HepG2 (cell line): Measurements from ENCODE around the gene PLXNA4. TPM values are rescaled to one million over a fixed set of nuclear protein-coding genes. Genes with fewer than 3 reads are reported as not detected.

Experiments
- ATAC-seq: fragments of 200-7000 bp; cut with Tn5 transposase; 3 replicates; pipeline ENCODE4 v1.9.1; 2020; ENCODE audit warnings: mild to moderate bottlenecking, moderate library complexity
- BruUV-seq: library from RNA; stranded (reverse); fragments of 400-500 nt; replicated peaks from 2 replicates; lab custom pipeline; 2021; lab: Mats Ljungman, UMichigan
- CTCF ChIA-PET: fragments of 300-600 bp; formaldehyde crosslinking; extraction: SDS; loops from one replicate; lab custom pipeline; 2021; ENCODE audit warnings: low total read pairs, inconsistent platforms, low intra/inter-chr PET ratio; lab: Yijun Ruan, JAX
- POLR2A ChIA-PET: fragments of 350-600 bp; sonication (Branson Sonifier 250); formaldehyde crosslinking; loops from one replicate; lab custom pipeline; 2020; ENCODE audit warnings: antibody characterized with exemption, inconsistent platforms; lab: Yijun Ruan, JAX
- DNase-seq: peaks from one replicate; pipeline ENCODE4 v3.0.0-alpha.2; 2015; ENCODE audit warnings: low spot score
- FAIRE-seq: peaks from 3 replicates; lab custom pipeline; 2011; peaks lifted over from hg19 to GRCh38; lab: Jason Lieb, UNC
- H2AFZ ChIP-seq: one replicate; pipeline ENCODE4 v1.6.1; 2011; ENCODE audit warnings: low read length, inconsistent platforms
- H3K27ac ChIP-seq: fragments of 300-600 bp; 3 replicates; pipeline ENCODE4 v1.8.0; 2011; ENCODE audit warnings: mixed run types, mild to moderate bottlenecking, mixed read lengths, low read length, inconsistent platforms; ENCODE audit not compliant: insufficient read depth; ENCODE audit errors: extremely low read length
- H3K27me3 ChIP-seq, 2 experiments: fragments of 200-600 bp in 1 of 2; 2 replicates in 1 of 2; 3 replicates in 1 of 2; pipeline versions ENCODE4 v1.6.0 to v1.8.0; 2011; ENCODE audit warnings: low read length in 2 of 2, mild to moderate bottlenecking in 2 of 2, moderate library complexity in 2 of 2, inconsistent platforms in 1 of 2; ENCODE audit not compliant: insufficient read depth in 2 of 2, control insufficient read depth in 1 of 2
- H3K36me3 ChIP-seq, 2 experiments: fragments of 200-600 bp in 1 of 2; replicated peaks in 1 of 2; 2 replicates in 1 of 2; 3 replicates in 1 of 2; pipeline versions ENCODE4 v1.5.1 to v1.8.0; 2011; ENCODE audit warnings: low read length in 2 of 2, inconsistent platforms in 1 of 2; ENCODE audit not compliant: insufficient read depth in 2 of 2, control insufficient read depth in 1 of 2
- H3K4me1 ChIP-seq: 2 replicates; pipeline ENCODE4 v1.5.1; 2012; ENCODE audit warnings: low read length, inconsistent platforms; ENCODE audit not compliant: insufficient read depth
- H3K4me2 ChIP-seq: 2 replicates; pipeline ENCODE4 v1.6.0; 2011; ENCODE audit warnings: low read depth, low read length, inconsistent platforms
- H3K4me3 ChIP-seq, 3 experiments: fragments of 200-600 bp in 1 of 3; sonication (generic), shearing (Covaris generic) in 1 of 3; replicated peaks in 1 of 3; 2 replicates each; pipeline ENCODE4 v1.5.1; 2011 to 2016; ENCODE audit warnings: low read length in 3 of 3, inconsistent platforms in 2 of 3, low read depth in 2 of 3, mild to moderate bottlenecking in 2 of 3, control low read depth in 1 of 3, mixed read lengths in 1 of 3; ENCODE audit not compliant: insufficient read depth in 1 of 3
- H3K79me2 ChIP-seq: one replicate; pipeline ENCODE4 v1.6.1; 2011; ENCODE audit warnings: low read length, inconsistent platforms; ENCODE audit not compliant: insufficient read depth
- H3K9ac ChIP-seq: 2 replicates; pipeline ENCODE4 v1.6.0; 2011; ENCODE audit warnings: mild to moderate bottlenecking, low read depth, low read length, inconsistent platforms; ENCODE audit not compliant: insufficient read depth
- H3K9me3 ChIP-seq: 2 replicates; pipeline ENCODE4 v1.5.1; 2012; ENCODE audit warnings: mild to moderate bottlenecking, low read length
- H4K20me1 ChIP-seq: 2 replicates; pipeline ENCODE4 v1.6.0; 2011; ENCODE audit warnings: inconsistent platforms, mild to moderate bottlenecking, low read length, moderate library complexity; ENCODE audit not compliant: insufficient read depth
- BCL3 ChIP-seq: sonication (generic); formaldehyde crosslinking; IDR thresholded peaks from 2 replicates; pipeline ENCODE4 v1.5.1; 2020; ENCODE audit warnings: mild to moderate bottlenecking, missing genetic modification reagents, moderate library complexity
- DR1 ChIP-seq: sonication (generic); formaldehyde crosslinking; IDR thresholded peaks from 2 replicates; pipeline ENCODE4 v1.8.0; 2021; ENCODE audit warnings: mild to moderate bottlenecking, missing genetic modification reagents, inconsistent platforms
- GRHL1 ChIP-seq: sonication (generic); formaldehyde crosslinking; conservative IDR thresholded peaks from 2 replicates; pipeline ENCODE4 v1.8.0; 2022; ENCODE audit warnings: missing genetic modification reagents
- HNRNPK ChIP-seq: fragments of 200-400 bp; formaldehyde crosslinking; IDR thresholded peaks from 2 replicates; pipeline ENCODE4 v1.6.1; 2018; ENCODE audit warnings: low read length, low read depth, moderate library complexity, mild to moderate bottlenecking; ENCODE audit not compliant: poor library complexity, severe bottlenecking
- PRDM15 ChIP-seq: sonication (generic); formaldehyde crosslinking; IDR thresholded peaks from 2 replicates; pipeline ENCODE4 v1.4.0; 2020; ENCODE audit warnings: missing genetic modification reagents
- SMAD3 ChIP-seq: sonication (generic); formaldehyde crosslinking; IDR thresholded peaks from 2 replicates; pipeline ENCODE4 v1.4.0; 2020; ENCODE audit warnings: missing genetic modification reagents
- ZBED4 ChIP-seq: sonication (generic); formaldehyde crosslinking; IDR thresholded peaks from 2 replicates; pipeline ENCODE4 v1.4.0; 2020; ENCODE audit warnings: missing genetic modification reagents, borderline replicate concordance
- ZBTB3 ChIP-seq: sonication (generic); formaldehyde crosslinking; IDR thresholded peaks from 2 replicates; pipeline ENCODE4 v1.4.0; 2020; ENCODE audit warnings: low read depth, mild to moderate bottlenecking, moderate library complexity, missing genetic modification reagents, borderline replicate concordance
- ZNF256 ChIP-seq: sonication (generic); formaldehyde crosslinking; conservative IDR thresholded peaks from 2 replicates; pipeline ENCODE4 v1.4.0; 2020; ENCODE audit warnings: missing genetic modification reagents
- ZNF354B ChIP-seq: sonication (generic); formaldehyde crosslinking; IDR thresholded peaks from 2 replicates; pipeline ENCODE4 v1.8.0; 2022; ENCODE audit warnings: mild to moderate bottlenecking, missing genetic modification reagents
- ZNF644 ChIP-seq: IDR thresholded peaks from 2 replicates; pipeline ENCODE4 v1.6.1; 2016; ENCODE audit warnings: low read depth
- ZNF703 ChIP-seq: sonication (generic); formaldehyde crosslinking; IDR thresholded peaks from 2 replicates; pipeline ENCODE4 v1.5.1; 2020; ENCODE audit warnings: missing genetic modification reagents, mild to moderate bottlenecking, moderate library complexity, borderline replicate concordance
- WGBS: methylation state at CpG from one replicate; pipeline ENCODE4 v1.1.6; 2017; ENCODE audit warnings: low lambda C conversion rate; 5-methylcytosine and 5-hydroxymethylcytosine counted together
- in situ Hi-C: cut with HindIII; loops from 2 replicates; pipeline ENCODE4 v1.10.0; 2017; ENCODE audit warnings: low pct_unique_long_range_greater_than_20kb; ENCODE audit not compliant: extremely low pct_ligation_motif_present
- intact Hi-C: fragments of 100-400 bp; cut with micrococcal nuclease; formaldehyde crosslinking; loops from one replicate; pipeline ENCODE4 v1.10.0; 2022; ENCODE audit not compliant: unreplicated experiment
- polyA plus RNA-seq, 8 experiments: library from polyadenylated mRNA; depleted of rRNA in 3 of 8; stranded (reverse) in 7 of 8; unstranded in 1 of 8; fragments of >200 nt; fragmentation: Illumina TruSeq in 4 of 8; extraction: Trizol in 4 of 8; gene quantifications; 2 replicates each; pipeline versions ENCODE4 v1.2.1 to v1.2.3, GENCODE V29; 2011 to 2016; ENCODE audit warnings: low read depth in 4 of 8, missing spikeins in 1 of 8, mixed read lengths in 1 of 8; ENCODE audit not compliant: insufficient read depth in 1 of 8
- total RNA-seq, 5 experiments: library from RNA; depleted of rRNA; stranded (reverse); fragments of >200 nt; fragmentation: Illumina TruSeq; extraction: Trizol; gene quantifications; 2 replicates each; pipeline ENCODE4 v1.2.3, GENCODE V29; 2016; ENCODE audit warnings: low read depth in 1 of 5

Gene PLXNA4
- total and polyA plus RNA-seq, 2 of the 13 experiments (the other 11 are each of a cell fraction or from before 2014, with no cell fraction given) = 0.01 to 0.04 TPM

- TF ChIP-seq BCL3 (CRISPR knock-in tag) (no peak), DR1 (CRISPR knock-in tag) (no peak), ZBTB3 (CRISPR knock-in tag) (no peak)
Measured at GRCh38 chr7:132221356-132221755, 354.9 kb downstream of the PLXNA4 start (continued).

GRCh38 chr7:132220060-132220459 is 356.2 kb downstream of the PLXNA4 start:
- ChIA-PET POLR2A (interaction anchor here (1.9 kb wide), 1 partner anchor 32 kb away, joined by 4 read pairs; no protein-coding TSS in a partner anchor), CTCF (no interaction called here)
- Histone ChIP-seq H3K4me2 (peak overlapping the region; percentile 9; the same call in 1 of the 2 replicates), H4K20me1 (no peaks in the 10 kb centered on the region), H3K9ac (no peak overlapping the region), H3K27ac (peak overlapping the region; percentile 65), H2AFZ (no peak overlapping the region), H3K27me3 (0 out of 5 replicates have a peak, but pooled peaks cover 0 to 1% of the 10 kb centered on the region in 2 experiments), H3K4me3 (no peak overlapping the region), H3K36me3 (no peaks in the 10 kb centered on the region), H3K79me2 (no peaks in the 10 kb centered on the region), H3K9me3 (no peaks in the 10 kb centered on the region), H3K4me1 (peaks cover 67% of the 10 kb centered on the region)
- no peak for ATAC-seq
- in situ Hi-C loops = no loop called here
- 30% methylated on average over 1 of the region's 1 CpG for WGBS
- BruUV-seq = no TSS peak
- intact Hi-C loops = no loop called here
- no peak for DNase-seq
- no peak for FAIRE-seq
- TF ChIP-seq ZNF703 (CRISPR knock-in tag) (no peak), SMAD3 (CRISPR knock-in tag) (no peak), HNRNPK (no peak), PRDM15 (no peak), ZNF644 (peak; percentile 64; the same call in 1 of the 2 replicates), ZNF354B (CRISPR knock-in tag) (no peak), ZBED4 (CRISPR knock-in tag) (no peak), ZNF256 (CRISPR knock-in tag) (no peak), GRHL1 (CRISPR knock-in tag) (no peak)
